HG03558 (cell line): ENCODE data around the gene NR4A3.

Experiments used
- ATAC-seq: cut with Tn5 transposase; IDR thresholded peaks from one replicate; pipeline ENCODE4 v1.9.1; 2021; ENCODE audit warnings: moderate number of reproducible peaks; ENCODE audit not compliant: unreplicated experiment; ENCODE audit errors: extremely low read depth

Gene NR4A3

GRCh38 chr9:99811598-99812383 lies 9.9 kb upstream of the NR4A3 start:
- ATAC-seq: peak; percentile 42

- ATAC-seq: no peak
Observed at GRCh38 chr9:99813739-99814138, 7.9 kb upstream of the NR4A3 start.

GRCh38 chr9:99814359-99814758 lies 7.3 kb upstream of the NR4A3 start:
- ATAC-seq: no peak

- no peak for ATAC-seq
Observed at GRCh38 chr9:99816392-99816791, 5.3 kb upstream of the NR4A3 start.

- ATAC-seq: no peak
Observed at GRCh38 chr9:99818500-99818899, 3.2 kb upstream of the NR4A3 start.

- ATAC-seq: peak; percentile 27
Observed at GRCh38 chr9:99819123-99819855, 2.4 kb upstream of the NR4A3 start.

- peak; percentile 23 for ATAC-seq
Observed at GRCh38 chr9:99819856-99820684, 1.6 kb upstream of the NR4A3 start.

GRCh38 chr9:99820685-99821395 lies 845 bp upstream of the NR4A3 start:
- ATAC-seq: no peak

- no peak for ATAC-seq
Observed at GRCh38 chr9:99822109-99822805, 572 bp downstream of the NR4A3 start.

GRCh38 chr9:99822806-99823591 lies 1.3 kb downstream of the NR4A3 start:
- ATAC-seq: no peak

GRCh38 chr9:99823681-99824377 lies 2.1 kb downstream of the NR4A3 start:
- ATAC-seq: no peak

GRCh38 chr9:99824378-99825171 lies 2.9 kb downstream of the NR4A3 start:
- no peak for ATAC-seq

GRCh38 chr9:99825172-99826046 lies 3.7 kb downstream of the NR4A3 start:
- ATAC-seq: no peak

GRCh38 chr9:99826579-99826978 lies 4.9 kb downstream of the NR4A3 start:
- no peak for ATAC-seq

GRCh38 chr9:99827244-99827643 lies 5.6 kb downstream of the NR4A3 start:
- no peak for ATAC-seq

GRCh38 chr9:99828054-99828416 lies 6.3 kb downstream of the NR4A3 start:
- no peak for ATAC-seq
